Activated CD4-positive, alpha-beta memory T cell treated with anti-CD3 and anti-CD28 coated beads for 36 hours (primary cell): ENCODE results near the gene TMEM229B. TPM values are rescaled to one million over a fixed set of nuclear protein-coding genes. Genes with fewer than 3 reads are reported as not detected.
A peak's percentile ranks its signal among the peaks of the same experiment; 100 is the strongest.

Experiments
- CTCF ChIA-PET: fragments of 350-600 bp; sonication (Branson Sonifier 250); formaldehyde crosslinking; loops from one replicate; lab custom pipeline; 2021; ENCODE audit warnings: antibody characterized with exemption, inconsistent platforms; lab: Charles Lee
- POLR2A ChIA-PET: fragments of 350-600 bp; sonication (Branson Sonifier 250); formaldehyde crosslinking; loops from one replicate; lab custom pipeline; 2021; ENCODE audit warnings: antibody characterized with exemption; lab: Charles Lee
- DNase-seq: peaks from one replicate; pipeline ENCODE4 v3.0.0-alpha.2; 2020
- H3K27ac Mint-ChIP-seq: one replicate; pipeline ENCODE4 v1.8.0; 2021; ENCODE audit warnings: mixed read lengths
- H3K27me3 Mint-ChIP-seq: one replicate; pipeline ENCODE4 v1.8.0; 2021; ENCODE audit warnings: mixed read lengths
- H3K36me3 Mint-ChIP-seq: one replicate; pipeline ENCODE4 v1.8.0; 2021; ENCODE audit warnings: mixed read lengths
- H3K4me1 Mint-ChIP-seq: one replicate; pipeline ENCODE4 v1.8.0; 2021; ENCODE audit warnings: low read depth, mixed read lengths
- H3K4me3 Mint-ChIP-seq: one replicate; pipeline ENCODE4 v1.8.0; 2021; ENCODE audit warnings: mild to moderate bottlenecking, mixed read lengths
- H3K9me3 Mint-ChIP-seq: one replicate; pipeline ENCODE4 v1.8.0; 2021; ENCODE audit warnings: mixed read lengths
- intact Hi-C: fragments of 100-400 bp; cut with micrococcal nuclease; formaldehyde crosslinking; loops from one replicate; pipeline ENCODE4 v1.15.1; 2023
- total RNA-seq, 2 experiments: library from RNA; stranded (reverse); gene quantifications; one replicate each; pipeline ENCODE4 v1.2.3, GENCODE V29; 2021

The TMEM229B gene
- total RNA-seq, 2 experiments from 2014 or later: 0.93 to 1.1 TPM

GRCh38 chr14:67526676-67527459 is 38.3 kb upstream of the TMEM229B start:
- no peaks in the 10 kb centered on the region for H3K36me3 Mint-ChIP-seq
- POLR2A ChIA-PET: no interaction called here
- CTCF ChIA-PET: interaction anchor here (0.6 to 7.5 kb wide), 30 partner anchors 9 to 195 kb away, joined by 3 to 97 read pairs (median 6); partner anchors contain the start of genes PIGH, RDH11, RDH12 and TMEM229B
- peaks cover 22% of the 10 kb centered on the region for H3K27me3 Mint-ChIP-seq
- no peak overlapping the region for H3K4me3 Mint-ChIP-seq
- peak; percentile 52 for DNase-seq
- no peak overlapping the region for H3K27ac Mint-ChIP-seq
- no peaks in the 10 kb centered on the region for H3K9me3 Mint-ChIP-seq
- intact Hi-C loops: loop anchor here (1.0 to 2.0 kb wide), 2 partner anchors 44 to 100 kb away; no protein-coding TSS in a partner anchor
- H3K4me1 Mint-ChIP-seq: peaks cover 3% of the 10 kb centered on the region

DNA sequence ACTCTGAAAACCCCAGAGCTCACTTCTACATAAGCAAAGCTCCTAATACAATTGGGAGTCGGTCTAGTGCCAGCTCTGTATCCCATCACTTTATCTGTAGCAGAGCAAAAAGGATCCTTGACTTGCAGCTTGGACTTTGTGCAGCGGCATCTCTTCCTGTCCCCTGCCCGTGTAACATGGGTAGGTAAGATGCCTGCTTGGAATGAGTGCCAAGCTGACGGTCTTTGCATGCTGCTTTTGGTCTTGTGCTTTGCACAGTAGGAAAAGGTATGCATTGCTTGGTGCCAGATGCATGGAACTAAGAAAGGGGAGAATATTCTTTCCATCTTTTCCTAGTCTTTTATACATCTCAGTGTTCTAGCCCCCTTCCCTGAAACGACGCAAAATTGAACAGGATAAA is 37.7 kb upstream of the TMEM229B start:
- H3K9me3 Mint-ChIP-seq: no peaks in the 10 kb centered on the region
- intact Hi-C loops: loop anchor here (1.0 to 2.0 kb wide), 2 partner anchors 45 to 99 kb away; no protein-coding TSS in a partner anchor
- H3K27ac Mint-ChIP-seq: no peak overlapping the region
- ChIA-PET CTCF (interaction anchor here (0.7 to 7.5 kb wide), 23 partner anchors 9 to 189 kb away, joined by 3 to 97 read pairs (median 10); partner anchors contain the start of genes PIGH and TMEM229B), POLR2A (interaction anchor here (1.0 kb wide), 1 partner anchor 10 kb away, joined by 3 read pairs; no protein-coding TSS in a partner anchor)
- no peak for DNase-seq
- no peak overlapping the region for H3K4me3 Mint-ChIP-seq
- H3K27me3 Mint-ChIP-seq: peaks cover 25% of the 10 kb centered on the region
- peaks cover 3% of the 10 kb centered on the region for H3K4me1 Mint-ChIP-seq
- no peaks in the 10 kb centered on the region for H3K36me3 Mint-ChIP-seq

GRCh38 chr14:67525389-67525788 is 36.9 kb upstream of the TMEM229B start:
- Mint-ChIP-seq H3K27ac (no peak overlapping the region), H3K9me3 (no peaks in the 10 kb centered on the region), H3K36me3 (no peaks in the 10 kb centered on the region), H3K4me1 (peaks cover 3% of the 10 kb centered on the region), H3K27me3 (peaks cover 28% of the 10 kb centered on the region), H3K4me3 (no peak overlapping the region)
- CTCF ChIA-PET: interaction anchor here (0.7 to 7.5 kb wide), 12 partner anchors 15 to 179 kb away, joined by 3 to 97 read pairs (median 12); partner anchors contain the start of gene PIGH
- POLR2A ChIA-PET: interaction anchor here (1.0 kb wide), 1 partner anchor 9 kb away, joined by 3 read pairs; no protein-coding TSS in a partner anchor
- DNase-seq: no peak
- intact Hi-C loops: no loop called here

DNA sequence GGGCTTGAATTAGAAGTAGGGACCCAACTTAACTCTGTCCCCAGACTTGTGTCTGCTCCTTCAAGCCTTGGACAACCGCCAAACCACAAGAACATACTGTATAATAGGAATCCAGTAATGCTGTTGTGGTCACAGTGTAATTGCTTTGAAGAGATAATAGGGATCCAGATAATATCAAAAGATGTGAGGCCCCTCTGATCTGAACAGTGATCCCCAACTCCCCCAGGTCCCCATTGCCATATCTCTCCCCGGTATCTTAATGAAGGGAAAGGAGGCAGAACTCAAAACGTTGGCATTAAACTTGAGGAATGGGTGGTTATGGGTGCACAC is 36.1 kb upstream of the TMEM229B start:
- ChIA-PET CTCF (interaction anchor here (3.3 to 7.5 kb wide), 3 partner anchors 14 to 98 kb away, joined by 20 to 97 read pairs (median 63); no protein-coding TSS in a partner anchor), POLR2A (no interaction called here)
- no peak for DNase-seq
- peaks cover 28% of the 10 kb centered on the region for H3K27me3 Mint-ChIP-seq
- intact Hi-C loops: no loop called here
- H3K9me3 Mint-ChIP-seq: no peaks in the 10 kb centered on the region
- no peaks in the 10 kb centered on the region for H3K36me3 Mint-ChIP-seq
- H3K27ac Mint-ChIP-seq: no peak overlapping the region
- H3K4me1 Mint-ChIP-seq: peaks cover 3% of the 10 kb centered on the region
- no peak overlapping the region for H3K4me3 Mint-ChIP-seq

DNA sequence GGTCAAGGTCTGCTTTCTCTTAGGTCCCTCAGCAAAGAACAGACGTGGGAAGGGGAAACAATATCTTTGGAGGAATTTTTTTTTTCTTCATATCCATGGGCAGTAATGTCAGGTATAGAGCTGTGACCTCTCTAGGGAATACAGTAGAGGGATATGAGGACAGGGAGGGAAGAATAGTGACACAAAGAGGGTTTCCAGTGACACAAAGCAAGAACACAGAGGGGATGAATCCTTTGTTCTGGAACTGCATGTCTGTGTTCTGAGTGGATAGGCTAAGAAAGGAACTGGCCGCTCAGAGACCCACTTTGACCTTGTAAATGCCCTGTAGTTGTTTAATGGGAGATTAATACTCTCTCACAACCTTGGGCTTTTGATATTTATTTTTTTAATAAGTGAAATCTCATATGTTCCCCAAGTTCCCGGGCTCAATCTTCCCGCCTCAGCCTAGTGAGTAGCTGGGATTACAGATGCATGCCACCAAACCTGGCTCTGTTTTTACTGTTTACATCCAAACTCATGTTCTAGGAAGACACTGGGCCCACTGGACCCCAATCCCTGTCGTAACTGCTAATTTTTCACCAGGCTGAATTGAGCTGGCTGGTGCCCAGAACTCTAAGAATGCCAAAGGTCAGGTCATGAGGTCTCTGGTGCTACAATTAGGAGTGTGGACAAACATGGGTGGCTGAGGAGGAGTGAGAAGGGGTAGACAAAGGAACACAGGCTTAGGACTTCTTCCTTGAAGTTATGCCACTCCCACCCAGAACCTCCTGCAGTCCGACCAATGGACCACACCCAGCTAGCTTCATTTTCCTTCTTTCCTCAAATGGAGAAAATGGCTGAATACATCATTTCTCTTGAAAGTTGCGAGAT is 35.5 kb upstream of the TMEM229B start:
- Mint-ChIP-seq H3K27ac (no peak overlapping the region), H3K9me3 (no peaks in the 10 kb centered on the region), H3K36me3 (no peaks in the 10 kb centered on the region), H3K4me1 (peaks cover 3% of the 10 kb centered on the region), H3K27me3 (peaks cover 26% of the 10 kb centered on the region), H3K4me3 (no peak overlapping the region)
- intact Hi-C loops: no loop called here
- ChIA-PET POLR2A (no interaction called here), CTCF (interaction anchor here (3.3 to 7.5 kb wide), 3 partner anchors 14 to 97 kb away, joined by 20 to 97 read pairs (median 63); no protein-coding TSS in a partner anchor)
- no peak for DNase-seq

DNA sequence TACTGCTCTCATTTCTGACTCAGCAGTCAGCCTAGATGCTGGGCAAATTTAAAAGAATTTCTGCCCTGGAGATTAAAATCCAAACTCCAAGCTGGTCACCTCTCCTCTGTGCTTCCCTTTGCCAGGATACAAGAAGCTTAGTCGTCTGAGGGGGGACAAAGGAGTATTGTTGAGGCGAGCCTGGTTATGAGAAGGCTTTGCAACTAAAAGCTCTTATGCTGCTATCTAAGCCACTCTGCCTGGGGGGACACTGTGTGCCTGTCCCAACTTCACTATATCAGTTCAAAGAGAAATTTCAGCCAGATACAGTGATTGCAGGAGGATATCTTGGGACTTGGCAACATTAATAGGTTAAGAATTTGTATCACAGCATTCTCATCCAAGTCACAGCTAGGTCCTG is 33.7 kb upstream of the TMEM229B start:
- H3K27ac Mint-ChIP-seq: no peak overlapping the region
- peaks cover 26% of the 10 kb centered on the region for H3K27me3 Mint-ChIP-seq
- DNase-seq: no peak
- POLR2A ChIA-PET: no interaction called here
- intact Hi-C loops: no loop called here
- no peaks in the 10 kb centered on the region for H3K9me3 Mint-ChIP-seq
- no peak overlapping the region for H3K4me3 Mint-ChIP-seq
- no peaks in the 10 kb centered on the region for H3K36me3 Mint-ChIP-seq
- H3K4me1 Mint-ChIP-seq: peaks cover 3% of the 10 kb centered on the region
- CTCF ChIA-PET: no interaction called here

GRCh38 chr14:67520482-67520881 is 32.0 kb upstream of the TMEM229B start:
- no peak for DNase-seq
- no peaks in the 10 kb centered on the region for H3K9me3 Mint-ChIP-seq
- peaks cover 10% of the 10 kb centered on the region for H3K4me1 Mint-ChIP-seq
- no peak overlapping the region for H3K4me3 Mint-ChIP-seq
- ChIA-PET CTCF (interaction anchor here (1.1 to 1.4 kb wide), 2 partner anchors 51 to 93 kb away, joined by 3 to 7 read pairs; no protein-coding TSS in a partner anchor), POLR2A (no interaction called here)
- H3K27ac Mint-ChIP-seq: no peak overlapping the region
- intact Hi-C loops: no loop called here
- no peaks in the 10 kb centered on the region for H3K36me3 Mint-ChIP-seq
- H3K27me3 Mint-ChIP-seq: peaks cover 18% of the 10 kb centered on the region

DNA sequence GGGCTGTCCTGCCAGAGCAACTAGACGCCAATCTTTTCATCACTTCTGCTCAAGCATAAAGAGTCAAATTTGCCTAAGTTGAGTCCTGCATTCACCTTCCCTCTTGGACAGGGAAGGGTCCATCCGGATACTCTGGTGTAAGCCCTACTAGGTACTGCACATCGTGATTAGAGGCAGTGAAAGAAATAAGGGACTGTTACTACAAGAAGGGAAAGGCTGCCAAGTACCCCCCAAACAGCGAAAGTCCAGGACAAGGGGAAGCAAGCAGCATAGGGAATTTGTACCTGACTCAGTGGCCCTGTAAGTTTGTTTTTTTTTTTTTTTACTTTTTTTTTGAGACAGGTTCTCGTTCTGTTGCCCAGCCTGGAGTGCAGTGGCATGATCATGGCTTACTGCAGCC is 30.9 kb upstream of the TMEM229B start:
- Mint-ChIP-seq H3K4me1 (peaks cover 7% of the 10 kb centered on the region), H3K9me3 (no peaks in the 10 kb centered on the region), H3K27ac (no peak overlapping the region), H3K4me3 (no peak overlapping the region), H3K36me3 (no peaks in the 10 kb centered on the region), H3K27me3 (peaks cover 13% of the 10 kb centered on the region)
- POLR2A ChIA-PET: no interaction called here
- DNase-seq: no peak
- CTCF ChIA-PET: interaction anchor here (1.1 to 1.8 kb wide), 2 partner anchors 52 to 92 kb away, joined by 3 to 7 read pairs; no protein-coding TSS in a partner anchor
- intact Hi-C loops: no loop called here

GRCh38 chr14:67517083-67517482 is 28.6 kb upstream of the TMEM229B start:
- Mint-ChIP-seq H3K27me3 (peaks cover 6% of the 10 kb centered on the region), H3K4me1 (peaks cover 7% of the 10 kb centered on the region), H3K4me3 (no peak overlapping the region), H3K27ac (no peak overlapping the region), H3K36me3 (no peaks in the 10 kb centered on the region), H3K9me3 (no peaks in the 10 kb centered on the region)
- CTCF ChIA-PET: interaction anchor here (1.3 to 3.0 kb wide), 5 partner anchors 10 to 187 kb away, joined by 3 to 12 read pairs (median 4); no protein-coding TSS in a partner anchor
- no peak for DNase-seq
- POLR2A ChIA-PET: no interaction called here
- intact Hi-C loops: no loop called here

DNA sequence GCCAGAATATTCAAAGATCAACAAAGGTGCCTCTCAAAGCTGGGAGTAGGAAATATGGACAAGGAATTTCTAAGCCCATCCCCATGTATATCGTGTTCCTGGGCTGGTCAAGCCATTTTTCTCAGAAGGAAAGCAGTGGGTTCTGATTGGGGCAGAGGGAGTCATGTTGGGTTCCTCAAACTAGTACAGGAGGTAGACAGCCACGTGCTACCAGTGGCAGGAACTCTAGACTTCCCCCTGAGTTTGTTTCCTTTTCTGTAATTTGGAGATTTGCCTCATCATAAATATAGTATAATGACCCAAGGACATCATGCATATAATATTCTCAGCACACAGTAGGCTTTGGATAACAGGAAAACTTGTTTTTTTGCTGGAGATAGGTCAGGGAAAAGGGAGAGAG is 28.2 kb upstream of the TMEM229B start:
- intact Hi-C loops: no loop called here
- Mint-ChIP-seq H3K9me3 (no peaks in the 10 kb centered on the region), H3K36me3 (no peaks in the 10 kb centered on the region), H3K27ac (no peak overlapping the region), H3K4me3 (no peak overlapping the region), H3K27me3 (peaks cover 6% of the 10 kb centered on the region), H3K4me1 (peaks cover 7% of the 10 kb centered on the region)
- CTCF ChIA-PET: interaction anchor here (0.9 to 3.0 kb wide), 7 partner anchors 10 to 188 kb away, joined by 3 to 12 read pairs (median 4); partner anchors contain the start of gene TMEM229B
- DNase-seq: no peak
- POLR2A ChIA-PET: interaction anchor here (1.2 kb wide), 1 partner anchor 9 kb away, joined by 3 read pairs; no protein-coding TSS in a partner anchor

DNA sequence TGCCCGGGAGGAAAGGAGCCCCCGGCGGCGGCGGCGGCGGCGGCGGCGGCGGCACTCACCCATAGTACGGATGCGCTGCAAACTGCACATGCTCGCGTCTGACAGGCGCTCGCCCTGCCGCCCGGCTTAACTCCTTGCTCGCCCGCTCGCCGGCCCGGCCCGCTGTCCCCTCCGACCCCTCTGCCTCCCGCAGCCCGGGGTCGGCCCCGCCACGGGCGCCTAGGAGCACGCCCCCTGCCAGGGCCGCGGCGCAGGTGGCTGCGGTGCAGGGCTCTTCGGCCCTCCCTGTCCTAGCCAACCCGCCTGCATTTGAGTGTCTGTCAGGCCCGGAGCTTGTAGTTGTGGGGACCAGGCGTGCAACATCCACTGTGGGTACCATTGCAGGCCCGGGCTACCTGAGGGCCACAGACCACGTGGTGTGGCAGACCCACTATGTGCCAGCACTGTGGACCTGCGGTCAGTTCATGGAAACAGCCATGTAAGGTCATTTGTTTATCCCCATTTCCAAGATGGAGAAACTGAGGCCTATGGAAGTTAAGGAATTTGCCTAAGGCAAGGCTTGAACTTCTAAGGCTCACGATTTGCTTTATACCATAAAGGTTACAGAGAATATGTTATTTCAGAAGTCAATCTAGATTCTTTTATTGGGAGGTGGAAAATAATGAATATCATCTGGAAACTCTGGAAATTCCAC is 27.0 kb upstream of the TMEM229B start:
- Mint-ChIP-seq H3K27me3 (no peaks in the 10 kb centered on the region), H3K36me3 (no peaks in the 10 kb centered on the region), H3K9me3 (no peaks in the 10 kb centered on the region), H3K4me3 (peak overlapping the region; percentile 59), H3K27ac (no peak overlapping the region), H3K4me1 (peaks cover 7% of the 10 kb centered on the region)
- ChIA-PET CTCF (interaction anchor here (0.6 to 3.7 kb wide), 8 partner anchors 11 to 189 kb away, joined by 3 to 18 read pairs (median 4); partner anchors contain the start of gene TMEM229B), POLR2A (interaction anchor here (1.2 kb wide), 1 partner anchor 10 kb away, joined by 3 read pairs; no protein-coding TSS in a partner anchor)
- peak; percentile 46 for DNase-seq
- intact Hi-C loops: loop anchor here (1.0 kb wide), 1 partner anchor 27 kb away; the partner anchor contains the start of gene TMEM229B
